Endothelial cell of umbilical vein (primary cell): ENCODE results near the gene ZNF100. TPM values are rescaled to one million over a fixed set of nuclear protein-coding genes. Genes with fewer than 3 reads are reported as not detected.

Experiments
- BruUV-seq: library from RNA; stranded (reverse); fragments of 400-500 nt; replicated peaks from 2 replicates; lab custom pipeline; 2021; lab: Mats Ljungman, UMichigan
- CTCF ChIA-PET: fragments of 300-600, 350-600 bp; sonication (Branson Sonifier 250); formaldehyde crosslinking; loops from one replicate; lab custom pipeline; 2021; ENCODE audit warnings: antibody characterized with exemption, inconsistent platforms; lab: Charles Lee
- POLR2A ChIA-PET: fragments of 300-600, 350-600 bp; sonication (Branson Sonifier 250); formaldehyde crosslinking; loops from one replicate; lab custom pipeline; 2021; ENCODE audit warnings: antibody characterized with exemption, inconsistent platforms; lab: Charles Lee
- DNase-seq: peaks from one replicate; pipeline ENCODE4 v3.0.0-alpha.2; 2011; ENCODE audit warnings: low read depth, low spot score
- FAIRE-seq: peaks from 2 replicates; lab custom pipeline; 2011; peaks lifted over from hg19 to GRCh38; lab: Jason Lieb, UNC
- H2AFZ ChIP-seq: 2 replicates; pipeline ENCODE4 v1.6.0; 2012; ENCODE audit warnings: low read depth, low read length, control low read depth, inconsistent platforms
- H3K27ac ChIP-seq: 2 replicates; pipeline ENCODE4 v1.5.1; 2011; ENCODE audit warnings: low read depth, mild to moderate bottlenecking, control low read depth, low read length, moderate library complexity; ENCODE audit not compliant: insufficient read depth
- H3K27me3 ChIP-seq, 2 experiments: 2 replicates each; pipeline versions ENCODE4 v1.6.0 to v1.6.1; 2011; ENCODE audit warnings: low read length in 2 of 2, mixed read lengths in 1 of 2; ENCODE audit not compliant: control insufficient read depth in 2 of 2, insufficient read depth in 2 of 2
- H3K36me3 ChIP-seq, 2 experiments: 2 replicates in 1 of 2; 3 replicates in 1 of 2; pipeline ENCODE4 v1.5.1; 2011; ENCODE audit warnings: low read length in 2 of 2, mild to moderate bottlenecking in 1 of 2, moderate library complexity in 1 of 2; ENCODE audit not compliant: control insufficient read depth in 2 of 2, insufficient read depth in 2 of 2; ENCODE audit errors: extremely low read depth in 1 of 2
- H3K4me1 ChIP-seq: 3 replicates; pipeline ENCODE4 v1.5.1; 2011; ENCODE audit warnings: mild to moderate bottlenecking, low read length; ENCODE audit not compliant: control insufficient read depth, insufficient read depth; ENCODE audit errors: extremely low read depth
- H3K4me2 ChIP-seq: 2 replicates; pipeline ENCODE4 v1.6.1; 2011; ENCODE audit warnings: low read length, control low read depth, mixed read lengths; ENCODE audit not compliant: insufficient read depth
- H3K4me3 ChIP-seq, 3 experiments: fragments of 200-600 bp in 1 of 3; sonication (generic), shearing (Covaris generic) in 1 of 3; replicated peaks in 1 of 3; 2 replicates each; pipeline ENCODE4 v1.5.1; 2011 to 2016; ENCODE audit warnings: control low read depth in 3 of 3, low read length in 3 of 3, mild to moderate bottlenecking in 2 of 3, inconsistent platforms in 1 of 3, low read depth in 1 of 3, moderate library complexity in 1 of 3; ENCODE audit not compliant: insufficient read depth in 1 of 3
- H3K79me2 ChIP-seq: 2 replicates; pipeline ENCODE4 v1.6.0; 2012; ENCODE audit warnings: low read length, inconsistent platforms; ENCODE audit not compliant: control insufficient read depth, insufficient read depth
- H3K9ac ChIP-seq: replicated peaks from 2 replicates; pipeline ENCODE3; 2011; ENCODE audit warnings: low read length, control low read depth; ENCODE audit not compliant: insufficient read depth; ENCODE audit errors: extremely low read depth
- H3K9me1 ChIP-seq: replicated peaks from 3 replicates; pipeline ENCODE4 v1.6.0; 2011; ENCODE audit warnings: mild to moderate bottlenecking, low read length; ENCODE audit not compliant: control insufficient read depth, insufficient read depth; ENCODE audit errors: extremely low read depth
- H3K9me3 ChIP-seq: replicated peaks from 2 replicates; pipeline ENCODE4 v1.5.1; 2012; ENCODE audit warnings: low read length, inconsistent platforms; ENCODE audit not compliant: control insufficient read depth, insufficient read depth
- H4K20me1 ChIP-seq: replicated peaks from 2 replicates; pipeline ENCODE3; 2011; ENCODE audit warnings: mild to moderate bottlenecking, low read length; ENCODE audit not compliant: control insufficient read depth, insufficient read depth; ENCODE audit errors: extremely low read depth
- CTCF ChIP-seq, 2 donors: IDR thresholded peaks; 1 replicate in 1 of 2; 2 replicates in 1 of 2; pipeline ENCODE4 v1.5.1; 2011; ENCODE audit warnings: low read length in 2 of 2, mild to moderate bottlenecking in 2 of 2, moderate library complexity in 2 of 2, control low read depth in 1 of 2, inconsistent platforms in 1 of 2, low read depth in 1 of 2; ENCODE audit not compliant: insufficient read depth in 1 of 2; ENCODE audit errors: extremely low read depth in 1 of 2
- EZH2 ChIP-seq: IDR thresholded peaks from 2 replicates; pipeline ENCODE4 v1.6.1; 2012; ENCODE audit warnings: borderline replicate concordance, low read depth, mild to moderate bottlenecking, moderate library complexity, low read length, inconsistent platforms; ENCODE audit not compliant: severe bottlenecking
- FOS ChIP-seq: IDR thresholded peaks from 2 replicates; pipeline ENCODE4 v1.6.1; 2011; ENCODE audit warnings: mild to moderate bottlenecking, low read length, moderate library complexity, borderline replicate concordance; ENCODE audit not compliant: insufficient read depth
- GATA2 ChIP-seq: IDR thresholded peaks from 2 replicates; pipeline ENCODE4 v1.7.0; 2011; ENCODE audit warnings: low read depth, mild to moderate bottlenecking, moderate library complexity, mixed read lengths, low read length; ENCODE audit not compliant: insufficient read length, insufficient read depth
- JUN ChIP-seq: IDR thresholded peaks from 2 replicates; pipeline ENCODE4 v1.6.1; 2011; ENCODE audit warnings: borderline replicate concordance, low read depth; ENCODE audit not compliant: insufficient read length, insufficient read depth
- MYC ChIP-seq: IDR thresholded peaks from one replicate; pipeline ENCODE4 v1.6.1; 2011; ENCODE audit warnings: mild to moderate bottlenecking, low read depth, low read length
- POLR2A ChIP-seq: IDR thresholded peaks from 2 replicates; pipeline ENCODE4 v1.6.1; 2012; ENCODE audit warnings: low read depth, mild to moderate bottlenecking, control low read depth, low read length
- POLR2AphosphoS5 ChIP-seq: IDR thresholded peaks from 2 replicates; pipeline ENCODE4 v1.6.1; 2012; ENCODE audit warnings: low read depth, mild to moderate bottlenecking, control low read depth, low read length, moderate library complexity; ENCODE audit not compliant: insufficient read depth
- dilution Hi-C: fragments of 300-500 bp; cut with MboI; formaldehyde crosslinking; loops from one replicate; pipeline ENCODE4 v1.15.0; 2019; ENCODE audit warnings: low sequenced_read_pairs; ENCODE audit not compliant: extremely low pct_ligation_motif_present
- intact Hi-C: fragments of 100-400 bp; cut with micrococcal nuclease; formaldehyde crosslinking; loops from one replicate; pipeline ENCODE4 v1.10.0; 2022
- polyA plus RNA-seq, 4 experiments: library from polyadenylated mRNA; depleted of rRNA in 3 of 4; stranded (reverse) in 3 of 4; unstranded in 1 of 4; fragments of >200 nt; gene quantifications; 2 replicates each; pipeline versions ENCODE4 v1.2.1 to v1.2.3, GENCODE V29; 2011 to 2012; ENCODE audit warnings: missing spikeins in 1 of 4
- total RNA-seq: library from RNA; stranded (reverse); gene quantifications from 2 replicates; pipeline ENCODE4 v1.2.3, GENCODE V29; 2021
- TF ChIP-seq, protein P1 (sequence below): IDR thresholded peaks from 2 replicates; pipeline ENCODE4 v1.6.1; 2011; ENCODE audit not compliant: insufficient read depth, insufficient read length

Gene ZNF100
- total and polyA plus RNA-seq, 2 donors (not counting 3 experiments of a cell fraction or from before 2014, with no cell fraction given) = 1.8 to 12.7 TPM

DNA sequence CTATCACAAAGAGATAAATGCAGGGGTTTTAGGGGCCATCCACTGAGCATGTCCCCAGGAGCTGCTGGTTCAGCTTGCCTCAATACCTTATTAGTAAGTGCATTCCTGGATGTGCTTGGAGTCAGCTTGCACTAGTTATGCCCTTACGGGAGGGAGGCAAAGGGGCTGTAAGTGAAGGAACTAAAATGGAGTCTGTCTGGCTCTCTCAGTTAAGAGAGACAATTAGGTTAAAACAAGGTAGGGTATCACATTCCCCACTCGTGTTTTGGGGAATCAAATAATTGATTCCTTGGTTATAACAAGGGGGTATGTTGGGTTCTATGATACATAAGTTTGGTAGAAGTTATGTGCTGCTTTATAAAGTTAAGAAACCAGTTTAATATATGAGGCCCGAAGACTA lies 78.9 kb downstream of the ZNF100 start:
- POLR2A ChIA-PET = no interaction called here
- no peak for TF ChIP-seq GATA2
- TF ChIP-seq EZH2 = no peak
- TF ChIP-seq, protein P1, sequence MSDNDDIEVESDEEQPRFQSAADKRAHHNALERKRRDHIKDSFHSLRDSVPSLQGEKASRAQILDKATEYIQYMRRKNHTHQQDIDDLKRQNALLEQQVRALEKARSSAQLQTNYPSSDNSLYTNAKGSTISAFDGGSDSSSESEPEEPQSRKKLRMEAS = no peak
- no peak for TF ChIP-seq CTCF (IDR thresholded peaks at IDR 0.05; ENCODE audit: extremely low read depth in 1 of 2, insufficient read depth in 1 of 2, low read depth in 1 of 2, low read length in 2 of 2)
- TF ChIP-seq MYC = no peak
- no peak for TF ChIP-seq JUN
- no peak for TF ChIP-seq FOS
- no peak for TF ChIP-seq POLR2A
- no peak for TF ChIP-seq POLR2AphosphoS5
- Histone ChIP-seq H4K20me1 (no peaks in the 10 kb centered on the region), H3K9me1 (no peaks in the 10 kb centered on the region), H3K4me3 (no peak overlapping the region), H3K4me1 (no peaks in the 10 kb centered on the region), H3K36me3 (no peaks in the 10 kb centered on the region), H3K27ac (no peak overlapping the region), H3K79me2 (no peaks in the 10 kb centered on the region), H3K4me2 (no peak overlapping the region), H3K9ac (no peak overlapping the region), H3K9me3 (peaks cover 2% of the 10 kb centered on the region), H2AFZ (no peak overlapping the region), H3K27me3 (no peaks in the 10 kb centered on the region)
- intact Hi-C loops = no loop called here
- dilution Hi-C loops = no loop called here
- FAIRE-seq = no peak
- BruUV-seq = no TSS peak
- CTCF ChIA-PET = no interaction called here
- DNase-seq = no peak
